CD14-positive monocyte (primary cell): ENCODE data around the gene GPRC5A. TPM values are rescaled to one million over a fixed set of nuclear protein-coding genes. Genes with fewer than 3 reads are reported as not detected.

Source experiments
- DNase-seq, 3 donors: peaks; one replicate each; pipeline ENCODE4 v3.0.0-alpha.2; 2011 to 2022
- H2AFZ ChIP-seq: 2 replicates; pipeline ENCODE4 v1.6.0; 2012; ENCODE audit warnings: mild to moderate bottlenecking, low read depth, low read length, inconsistent platforms; ENCODE audit not compliant: insufficient read depth, poor library complexity, severe bottlenecking
- H3K27ac ChIP-seq, 2 donors: 1 replicate in 1 of 2; 2 replicates in 1 of 2; pipeline ENCODE4 v1.5.1; 2012 to 2013; ENCODE audit warnings: low read length in 2 of 2, control low read depth in 1 of 2, inconsistent platforms in 1 of 2, low read depth in 1 of 2, mild to moderate bottlenecking in 1 of 2
- H3K27me3 ChIP-seq, 2 donors: one replicate each; pipeline versions ENCODE4 v1.6.0 to v1.6.1; 2011 to 2013; ENCODE audit warnings: low read length in 2 of 2; ENCODE audit not compliant: control insufficient read depth in 2 of 2, insufficient read depth in 2 of 2
- H3K36me3 ChIP-seq, 2 donors: replicated peaks in 1 of 2; 1 replicate in 1 of 2; 2 replicates in 1 of 2; pipeline versions ENCODE4 v1.5.1 to v1.6.1; 2012 to 2013; ENCODE audit warnings: low read length in 2 of 2, control low read depth in 1 of 2, inconsistent platforms in 1 of 2, mild to moderate bottlenecking in 1 of 2; ENCODE audit not compliant: insufficient read depth in 2 of 2, control insufficient read depth in 1 of 2
- H3K4me1 ChIP-seq, 2 donors: 1 replicate in 1 of 2; 2 replicates in 1 of 2; pipeline versions ENCODE4 v1.5.1 to v1.6.1; 2012 to 2013; ENCODE audit warnings: low read length in 2 of 2, control low read depth in 1 of 2, inconsistent platforms in 1 of 2, mild to moderate bottlenecking in 1 of 2, moderate library complexity in 1 of 2; ENCODE audit not compliant: insufficient read depth in 2 of 2, control insufficient read depth in 1 of 2
- H3K4me2 ChIP-seq: replicated peaks from 2 replicates; pipeline ENCODE3; 2012; ENCODE audit warnings: low read length, moderate library complexity, mild to moderate bottlenecking; ENCODE audit not compliant: poor library complexity, severe bottlenecking; ENCODE audit errors: extremely low read depth
- H3K4me3 ChIP-seq, 3 experiments: fragments of 200-600 bp in 1 of 3; sonication (generic) in 1 of 3; replicated peaks in 1 of 3; 1 replicate in 2 of 3; 2 replicates in 1 of 3; pipeline ENCODE4 v1.5.1; 2011 to 2013; ENCODE audit warnings: low read length in 3 of 3, mild to moderate bottlenecking in 3 of 3, control low read depth in 2 of 3, low read depth in 2 of 3, inconsistent platforms in 1 of 3, moderate library complexity in 1 of 3
- H3K79me2 ChIP-seq: 2 replicates; pipeline ENCODE4 v1.6.0; 2012; ENCODE audit warnings: mild to moderate bottlenecking, control low read depth, inconsistent platforms, low read length, moderate library complexity; ENCODE audit not compliant: insufficient read depth
- H3K9ac ChIP-seq: 2 replicates; pipeline ENCODE4 v1.6.0; 2017; ENCODE audit warnings: low read length, mild to moderate bottlenecking; ENCODE audit not compliant: insufficient read depth, poor library complexity, severe bottlenecking
- H3K9me3 ChIP-seq, 2 donors: replicated peaks in 1 of 2; 1 replicate in 1 of 2; 2 replicates in 1 of 2; pipeline versions ENCODE4 v1.5.1 to v1.6.1; 2012 to 2013; ENCODE audit warnings: low read length in 2 of 2, control low read depth in 1 of 2; ENCODE audit not compliant: control insufficient read depth in 1 of 2, insufficient read depth in 1 of 2
- H4K20me1 ChIP-seq: 2 replicates; pipeline ENCODE4 v1.6.0; 2012; ENCODE audit warnings: mild to moderate bottlenecking, low read length, control low read depth, moderate library complexity; ENCODE audit not compliant: insufficient read depth
- H3K27ac Mint-ChIP-seq, 7 donors: one replicate each; pipeline ENCODE4 v1.8.0; 2020; ENCODE audit warnings: mild to moderate bottlenecking in 7 of 7, mixed read lengths in 7 of 7, moderate library complexity in 6 of 7, inconsistent platforms in 2 of 7
- H3K27me3 Mint-ChIP-seq, 3 donors: one replicate each; pipeline ENCODE4 v1.8.0; 2021 to 2022; ENCODE audit warnings: low read depth in 3 of 3, mild to moderate bottlenecking in 3 of 3, mixed read lengths in 3 of 3, moderate library complexity in 3 of 3, inconsistent platforms in 1 of 3
- H3K36me3 Mint-ChIP-seq, 2 donors: one replicate each; pipeline ENCODE4 v1.8.0; 2020; ENCODE audit warnings: mixed read lengths in 2 of 2, inconsistent platforms in 1 of 2, mild to moderate bottlenecking in 1 of 2
- H3K4me1 Mint-ChIP-seq: one replicate; pipeline ENCODE4 v1.8.0; 2020; ENCODE audit warnings: mild to moderate bottlenecking, mixed read lengths
- H3K4me3 Mint-ChIP-seq, 2 donors: one replicate each; pipeline ENCODE4 v1.8.0; 2020; ENCODE audit warnings: mild to moderate bottlenecking in 2 of 2, mixed read lengths in 2 of 2, moderate library complexity in 1 of 2
- H3K9me3 Mint-ChIP-seq, 7 donors: one replicate each; pipeline ENCODE4 v1.8.0; 2020 to 2022; ENCODE audit warnings: mixed read lengths in 7 of 7, mild to moderate bottlenecking in 6 of 7, moderate library complexity in 6 of 7, inconsistent platforms in 2 of 7
- whole genome bisulfite sequencing: methylation state at CpG from one replicate; pipeline ENCODE4 v1.1.5; 2013; ENCODE audit warnings: missing lambda C conversion rate; ENCODE audit not compliant: insufficient coverage; 5-methylcytosine and 5-hydroxymethylcytosine counted together
- intact Hi-C, 2 donors: fragments of 100-400 bp; cut with micrococcal nuclease; formaldehyde crosslinking; loops; one replicate each; pipeline versions ENCODE4 v1.15.0 to v1.15.1; 2023
- polyA plus RNA-seq, 3 donors: library from polyadenylated mRNA; depleted of rRNA in 1 of 3; unstranded in 2 of 3; stranded (reverse) in 1 of 3; fragments of 300-500 nt in 2 of 3; fragments of >200 nt in 1 of 3; fragmentation: Illumina TruSeq in 2 of 3; gene quantifications; 1 replicate in 2 of 3; 2 replicates in 1 of 3; pipeline ENCODE4 v1.2.3, GENCODE V29; 2012 to 2021
- TF ChIP-seq, protein P1 (sequence below): fragments of 200-600 bp; IDR thresholded peaks from one replicate; pipeline ENCODE4 v1.8.0; 2022; ENCODE audit warnings: antibody characterized with exemption, mild to moderate bottlenecking

GPRC5A gene
- polyA plus RNA-seq, 3 donors, result 0.43 TPM; not detected in 2

DNA sequence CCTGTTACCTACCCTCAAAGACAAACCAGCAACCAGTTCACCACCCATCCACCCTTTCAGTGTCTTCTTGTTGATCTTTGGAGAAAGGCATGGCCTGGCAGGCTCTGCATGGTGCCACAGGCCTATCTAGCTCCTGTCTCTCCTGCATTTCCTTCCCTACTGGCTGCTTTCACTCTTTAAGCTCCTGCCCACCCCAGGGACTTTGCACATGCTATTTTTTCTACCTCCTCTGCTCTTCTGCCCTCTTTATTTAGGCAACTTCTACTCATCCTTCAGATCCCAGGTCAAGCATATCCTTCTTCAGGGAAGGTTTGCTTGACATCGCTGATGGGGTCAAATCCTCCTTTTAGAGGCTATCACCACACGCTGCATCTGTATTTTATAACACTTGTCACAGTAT, 27.1 kb upstream of the GPRC5A start:
- no peak for DNase-seq
- H3K9me3 Mint-ChIP-seq, result peaks cover 0 to 2% (median 0%) of the 10 kb centered on the region in 7 donors
- Histone ChIP-seq H4K20me1 (no peaks in the 10 kb centered on the region), H3K9me3 (no peaks in the 10 kb centered on the region), H3K9ac (no peak overlapping the region), H3K4me3 (no peak overlapping the region), H3K79me2 (no peaks in the 10 kb centered on the region), H3K27ac (no peak overlapping the region), H3K36me3 (no peaks in the 10 kb centered on the region), H3K4me2 (no peak overlapping the region), H2AFZ (no peak overlapping the region), H3K27me3 (no peaks in the 10 kb centered on the region), H3K4me1 (no peaks in the 10 kb centered on the region)
- H3K4me3 Mint-ChIP-seq, result no peak overlapping the region
- no peaks in the 10 kb centered on the region for H3K36me3 Mint-ChIP-seq
- peaks cover 0 to 1% (median 0%) of the 10 kb centered on the region in 3 donors for H3K27me3 Mint-ChIP-seq
- H3K4me1 Mint-ChIP-seq, result no peaks in the 10 kb centered on the region
- intact Hi-C loops, result no loop called here
- TF ChIP-seq, protein P1, sequence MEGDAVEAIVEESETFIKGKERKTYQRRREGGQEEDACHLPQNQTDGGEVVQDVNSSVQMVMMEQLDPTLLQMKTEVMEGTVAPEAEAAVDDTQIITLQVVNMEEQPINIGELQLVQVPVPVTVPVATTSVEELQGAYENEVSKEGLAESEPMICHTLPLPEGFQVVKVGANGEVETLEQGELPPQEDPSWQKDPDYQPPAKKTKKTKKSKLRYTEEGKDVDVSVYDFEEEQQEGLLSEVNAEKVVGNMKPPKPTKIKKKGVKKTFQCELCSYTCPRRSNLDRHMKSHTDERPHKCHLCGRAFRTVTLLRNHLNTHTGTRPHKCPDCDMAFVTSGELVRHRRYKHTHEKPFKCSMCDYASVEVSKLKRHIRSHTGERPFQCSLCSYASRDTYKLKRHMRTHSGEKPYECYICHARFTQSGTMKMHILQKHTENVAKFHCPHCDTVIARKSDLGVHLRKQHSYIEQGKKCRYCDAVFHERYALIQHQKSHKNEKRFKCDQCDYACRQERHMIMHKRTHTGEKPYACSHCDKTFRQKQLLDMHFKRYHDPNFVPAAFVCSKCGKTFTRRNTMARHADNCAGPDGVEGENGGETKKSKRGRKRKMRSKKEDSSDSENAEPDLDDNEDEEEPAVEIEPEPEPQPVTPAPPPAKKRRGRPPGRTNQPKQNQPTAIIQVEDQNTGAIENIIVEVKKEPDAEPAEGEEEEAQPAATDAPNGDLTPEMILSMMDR, result no peak
- no peak overlapping the region for H3K27ac Mint-ChIP-seq
- no CpG with 5 or more reads among the region's 2 CpGs for WGBS

DNA sequence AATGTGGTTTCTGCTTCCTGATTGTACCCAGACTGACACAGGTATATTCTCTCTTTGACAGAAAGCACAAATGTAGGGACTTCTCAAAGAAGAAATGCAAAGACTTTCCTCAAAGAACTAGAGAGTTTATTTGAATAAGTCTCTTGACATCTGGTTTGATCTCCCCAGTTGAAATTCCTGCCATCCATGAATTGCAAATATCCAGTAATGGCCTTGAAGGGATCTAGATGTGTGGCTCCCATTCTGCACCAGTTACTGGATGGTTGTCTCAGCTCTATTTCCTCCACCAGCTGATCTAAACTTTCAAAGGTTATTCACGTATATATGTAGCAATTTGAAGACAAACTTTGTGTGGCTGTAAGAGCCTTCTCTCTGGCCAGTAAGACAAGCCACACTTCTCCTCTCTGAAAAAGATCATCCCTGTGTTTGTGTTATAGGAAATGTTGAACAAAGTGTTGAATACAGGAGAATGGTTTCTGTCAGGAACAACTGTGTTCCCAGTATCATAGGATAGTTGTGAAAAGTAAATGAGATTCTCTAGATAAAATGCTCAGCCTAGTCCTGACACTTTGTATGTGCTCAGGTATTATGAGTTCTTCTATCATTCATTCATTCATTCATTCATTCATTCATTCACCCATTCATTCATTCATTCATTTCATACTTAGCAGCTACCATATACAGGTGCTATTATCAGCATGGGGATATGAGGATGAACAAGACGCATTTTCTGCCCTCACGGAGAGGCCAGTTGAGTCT, 22.7 kb upstream of the GPRC5A start:
- H3K4me3 ChIP-seq, result no peak overlapping the region
- no peaks in the 10 kb centered on the region for H3K79me2 ChIP-seq
- Mint-ChIP-seq H3K27ac (no peak overlapping the region), H3K4me1 (peaks cover 3% of the 10 kb centered on the region), H3K36me3 (no peaks in the 10 kb centered on the region), H3K4me3 (no peak overlapping the region), H3K27me3 (peaks cover 0 to 1% (median 0%) of the 10 kb centered on the region in 3 donors), H3K9me3 (no peaks in the 10 kb centered on the region)
- no peak overlapping the region for H2AFZ ChIP-seq
- no peaks in the 10 kb centered on the region for H3K36me3 ChIP-seq
- H3K27me3 ChIP-seq, result no peaks in the 10 kb centered on the region
- no peaks in the 10 kb centered on the region for H3K9me3 ChIP-seq
- DNase-seq, result no peak
- intact Hi-C loops, result no loop called here
- TF ChIP-seq, protein P1, result no peak
- no peaks in the 10 kb centered on the region for H3K4me1 ChIP-seq
- H4K20me1 ChIP-seq, result no peaks in the 10 kb centered on the region
- H3K9ac ChIP-seq, result no peak overlapping the region
- no peak overlapping the region for H3K27ac ChIP-seq
- H3K4me2 ChIP-seq, result no peak overlapping the region
- WGBS, result no CpG with 5 or more reads among the region's 3 CpGs
